Thyroid gland (tissue), 4 donors: ENCODE results near the gene ZNF384. TPM values are rescaled to one million over a fixed set of nuclear protein-coding genes. Genes with fewer than 3 reads are reported as not detected.

ENCODE experiments used
- DNase-seq, 2 donors: peaks; one replicate each; pipeline ENCODE4 v3.0.0-alpha.2; 2019
- H3K27ac ChIP-seq, 3 donors: fragments of 200-600 bp; sonication (generic); 1 replicate in 2 of 3; 2 replicates in 1 of 3; pipeline ENCODE4 v1.5.1; 2016 to 2019; ENCODE audit warnings: mild to moderate bottlenecking in 1 of 3, moderate library complexity in 1 of 3
- H3K27me3 ChIP-seq: fragments of 200-600 bp; sonication (generic); one replicate; pipeline ENCODE4 v1.5.1; 2019
- H3K36me3 ChIP-seq, 2 donors: fragments of 200-600 bp; sonication (generic); one replicate each; pipeline ENCODE4 v1.5.1; 2016 to 2019
- H3K4me1 ChIP-seq, 2 donors: fragments of 200-600 bp; sonication (generic); one replicate each; pipeline ENCODE4 v1.5.1; 2017 to 2019
- H3K4me3 ChIP-seq, 3 donors: fragments of 200-600 bp; sonication (generic); replicated peaks in 1 of 3; 1 replicate in 2 of 3; 2 replicates in 1 of 3; pipeline ENCODE4 v1.5.1; 2016; ENCODE audit warnings: mild to moderate bottlenecking in 1 of 3
- H3K9me3 ChIP-seq: fragments of 200-600 bp; sonication (generic); one replicate; pipeline ENCODE4 v1.5.1; 2017
- POLR2A ChIP-seq, 2 donors: fragments of 450-650 bp; IDR thresholded peaks; one replicate each; pipeline ENCODE4 v1.6.1; 2017; ENCODE audit warnings: antibody characterized with exemption in 2 of 2, mild to moderate bottlenecking in 2 of 2, moderate library complexity in 1 of 2
- WGBS, 2 donors: methylation state at CpG; one replicate each; pipeline ENCODE4 v1.1.5; 2017; 5-methylcytosine and 5-hydroxymethylcytosine counted together
- intact Hi-C: fragments of 100-400 bp; cut with DNase I; formaldehyde crosslinking; loops from one replicate; pipeline ENCODE4 v1.15.1; 2023
- total RNA-seq, 4 donors: library from RNA; depleted of rRNA; stranded (reverse); fragments of >200 nt; gene quantifications; one replicate each; pipeline ENCODE4 v1.2.3, GENCODE V29; 2016
- TF ChIP-seq, protein P1 (sequence below), 6 experiments: fragments of 200-600 bp in 3 of 6; fragments of 450-650 bp in 3 of 6; sonication (generic) in 3 of 6; IDR thresholded peaks; one replicate each; pipeline ENCODE4 v1.5.1; 2016 to 2019; ENCODE audit warnings: antibody characterized with exemption in 6 of 6, mild to moderate bottlenecking in 2 of 6, inconsistent platforms in 1 of 6, moderate library complexity in 1 of 6

ZNF384 gene
- total RNA-seq, 4 donors from 2014 or later: 41.9 to 72.8 (median 53.1) TPM

DNA sequence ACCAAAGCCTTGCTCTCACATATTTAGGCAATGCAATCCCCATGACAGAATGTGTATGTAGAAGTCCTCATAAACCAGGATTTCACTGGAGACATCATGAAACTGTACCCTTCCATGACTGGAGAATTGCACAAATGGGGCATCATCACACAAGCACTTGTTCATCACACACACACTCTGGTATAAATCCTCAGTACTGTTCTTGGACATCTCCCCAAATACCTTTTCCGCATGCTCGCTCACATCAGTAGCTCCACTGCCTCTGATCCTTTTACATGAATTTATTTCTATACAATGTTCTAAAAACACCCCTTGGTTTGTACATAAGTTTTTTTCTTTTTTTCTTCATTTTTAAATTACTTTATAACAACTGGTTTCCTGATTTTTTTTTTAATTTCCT, 23.0 kb downstream of the ZNF384 start:
- Histone ChIP-seq H3K36me3 (peaks cover 41 to 45% of the 10 kb centered on the region in 2 donors), H3K27me3 (no peaks in the 10 kb centered on the region), H3K4me1 (peaks cover 9 to 10% of the 10 kb centered on the region in 2 donors), H3K27ac (no peak overlapping the region), H3K9me3 (no peaks in the 10 kb centered on the region), H3K4me3 (no peak overlapping the region)
- no peak for DNase-seq
- intact Hi-C loops: loop anchor here (10.0 kb wide), 1 partner anchor 59 kb away; the partner anchor contains the start of gene COPS7A
- TF ChIP-seq POLR2A (IDR thresholded peaks at IDR 0.05): no peak
- TF ChIP-seq, protein P1, sequence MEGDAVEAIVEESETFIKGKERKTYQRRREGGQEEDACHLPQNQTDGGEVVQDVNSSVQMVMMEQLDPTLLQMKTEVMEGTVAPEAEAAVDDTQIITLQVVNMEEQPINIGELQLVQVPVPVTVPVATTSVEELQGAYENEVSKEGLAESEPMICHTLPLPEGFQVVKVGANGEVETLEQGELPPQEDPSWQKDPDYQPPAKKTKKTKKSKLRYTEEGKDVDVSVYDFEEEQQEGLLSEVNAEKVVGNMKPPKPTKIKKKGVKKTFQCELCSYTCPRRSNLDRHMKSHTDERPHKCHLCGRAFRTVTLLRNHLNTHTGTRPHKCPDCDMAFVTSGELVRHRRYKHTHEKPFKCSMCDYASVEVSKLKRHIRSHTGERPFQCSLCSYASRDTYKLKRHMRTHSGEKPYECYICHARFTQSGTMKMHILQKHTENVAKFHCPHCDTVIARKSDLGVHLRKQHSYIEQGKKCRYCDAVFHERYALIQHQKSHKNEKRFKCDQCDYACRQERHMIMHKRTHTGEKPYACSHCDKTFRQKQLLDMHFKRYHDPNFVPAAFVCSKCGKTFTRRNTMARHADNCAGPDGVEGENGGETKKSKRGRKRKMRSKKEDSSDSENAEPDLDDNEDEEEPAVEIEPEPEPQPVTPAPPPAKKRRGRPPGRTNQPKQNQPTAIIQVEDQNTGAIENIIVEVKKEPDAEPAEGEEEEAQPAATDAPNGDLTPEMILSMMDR (IDR thresholded peaks at IDR 0.05): no peak
- WGBS, 2 donors: 93 to 95% methylated on average over 2 of the region's 2 CpGs

DNA sequence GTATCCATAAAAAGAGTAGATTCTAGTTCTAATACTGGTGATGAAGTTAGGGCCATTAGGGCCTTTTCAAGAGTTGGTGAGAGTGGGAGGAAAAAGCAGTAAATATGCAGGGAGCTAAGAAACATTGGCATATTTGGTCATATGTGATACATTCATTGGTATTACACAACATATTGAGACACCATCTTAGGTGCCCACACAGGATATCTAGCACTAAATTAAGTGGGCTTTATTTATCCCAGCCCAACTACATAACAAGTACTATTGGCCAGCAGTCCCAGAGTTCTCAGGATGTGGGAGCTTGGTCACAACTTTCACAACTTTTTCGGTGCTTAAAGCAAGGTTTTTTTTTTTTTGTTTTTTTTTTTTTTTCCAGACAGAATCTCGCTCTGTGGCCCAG, 24.3 kb downstream of the ZNF384 start:
- Histone ChIP-seq H3K27me3 (no peaks in the 10 kb centered on the region), H3K36me3 (peaks cover 28 to 32% of the 10 kb centered on the region in 2 donors), H3K4me1 (peaks cover 9 to 10% of the 10 kb centered on the region in 2 donors), H3K27ac (no peak overlapping the region), H3K4me3 (no peak overlapping the region), H3K9me3 (no peaks in the 10 kb centered on the region)
- no peak for DNase-seq
- intact Hi-C loops: loop anchor here (10.0 kb wide), 1 partner anchor 60 kb away; the partner anchor contains the start of gene COPS7A
- no peak for TF ChIP-seq POLR2A (IDR thresholded peaks at IDR 0.05)
- TF ChIP-seq, protein P1 (IDR thresholded peaks at IDR 0.05): no peak
- 87 to 91% methylated on average over 2 of the region's 2 CpGs for WGBS, 2 donors

DNA sequence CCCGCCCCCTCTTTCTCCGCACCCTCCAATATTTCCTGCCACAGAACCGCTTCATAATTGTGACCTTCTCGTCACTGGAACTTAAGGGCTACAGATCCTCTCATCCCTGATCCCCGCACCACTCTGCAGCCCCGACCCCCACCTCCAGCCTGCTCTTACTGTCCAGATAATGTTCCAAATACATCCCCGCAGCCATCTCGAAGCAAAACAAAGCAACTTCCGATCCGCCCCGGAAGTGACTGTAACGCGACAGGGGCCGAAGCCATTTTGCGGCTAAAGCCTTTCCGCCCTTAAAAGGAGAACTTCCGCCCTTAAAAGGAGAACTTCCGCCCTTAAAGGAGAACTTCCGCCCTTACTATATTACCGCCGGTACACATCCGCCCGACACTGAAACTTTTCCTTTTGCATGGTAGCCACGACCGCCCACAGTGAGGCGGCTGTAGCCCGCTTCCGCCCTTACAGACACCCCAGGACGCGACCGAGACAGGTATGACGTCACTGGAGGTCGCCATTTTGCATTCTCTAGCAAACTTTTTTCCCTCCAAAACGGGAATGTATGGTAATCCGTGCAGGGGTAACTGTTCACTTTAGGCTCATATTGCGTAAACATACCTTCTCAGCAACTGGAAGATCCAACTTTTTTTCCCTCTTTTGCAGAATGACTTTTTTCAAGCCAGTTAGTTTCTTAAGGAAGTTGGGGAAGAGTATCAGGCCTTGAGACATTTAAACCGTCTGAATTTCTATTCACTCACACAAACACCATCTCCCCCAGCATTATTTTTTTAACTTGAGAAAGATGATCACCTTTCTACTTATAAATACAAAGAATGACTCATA, 26.1 kb downstream of the ZNF384 start, which contains the start of gene ING4:
Gene ING4 (minus strand): TSS at position 214 of the 837 bp plus-strand sequence. CDS start 18 bp downstream, at position 196.
- TF ChIP-seq, protein P1 (IDR thresholded peaks at IDR 0.05): no peak
- peak in 1 of 2 donors; percentile 45 for TF ChIP-seq POLR2A (IDR thresholded peaks at IDR 0.05)
- intact Hi-C loops: loop anchor here (10.0 kb wide), 1 partner anchor 62 kb away; the partner anchor contains the start of gene COPS7A

DNA sequence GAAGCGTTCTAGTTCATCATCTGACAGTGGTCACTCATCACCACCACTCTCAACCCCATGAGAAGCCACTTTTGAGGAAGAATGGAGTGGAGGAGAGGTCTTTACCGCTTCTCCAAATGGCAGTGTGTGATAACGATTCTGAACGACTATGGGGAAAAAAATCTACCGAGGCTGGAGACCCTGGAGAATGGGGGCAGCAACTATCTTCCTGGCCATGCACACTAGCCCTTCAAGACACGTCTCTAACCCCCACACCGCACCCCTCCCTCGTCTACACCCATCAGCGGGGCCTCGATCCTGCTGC, 26.6 kb downstream of the ZNF384 start:
- intact Hi-C loops: loop anchor here (10.0 kb wide), 1 partner anchor 62 kb away; the partner anchor contains the start of gene COPS7A
- Histone ChIP-seq H3K4me1 (peaks cover 9 to 10% of the 10 kb centered on the region in 2 donors), H3K9me3 (no peaks in the 10 kb centered on the region), H3K27ac (peak overlapping the region; percentile 24 to 71 (median 41)), H3K27me3 (no peaks in the 10 kb centered on the region), H3K36me3 (peaks cover 8 to 12% of the 10 kb centered on the region in 2 donors), H3K4me3 (peak overlapping the region; percentile 30 to 61 (median 51))
- TF ChIP-seq POLR2A (IDR thresholded peaks at IDR 0.05): no peak
- TF ChIP-seq, protein P1 (IDR thresholded peaks at IDR 0.05): no peak
- WGBS, 2 donors: 2 to 6% methylated on average over 10 of the region's 10 CpGs
- DNase-seq: no peak

More for the DNA sequence above, 26.1 kb downstream of the ZNF384 start, which contains the start of gene ING4:
- H3K27me3 ChIP-seq: no peaks in the 10 kb centered on the region
- H3K9me3 ChIP-seq: no peaks in the 10 kb centered on the region
- WGBS, 2 donors: 2 to 3% methylated on average over 37 of the region's 37 CpGs
- H3K4me1 ChIP-seq: peaks cover 9 to 10% of the 10 kb centered on the region in 2 donors
- H3K36me3 ChIP-seq: peaks cover 14 to 15% of the 10 kb centered on the region in 2 donors
- DNase-seq: peak; percentile 98 to 99
- H3K27ac ChIP-seq: peak within 1 kb of the TSS; percentile 41 to 71 (median 48)
- H3K4me3 ChIP-seq: peak within 1 kb of the TSS; percentile 30 to 61 (median 51)

DNA sequence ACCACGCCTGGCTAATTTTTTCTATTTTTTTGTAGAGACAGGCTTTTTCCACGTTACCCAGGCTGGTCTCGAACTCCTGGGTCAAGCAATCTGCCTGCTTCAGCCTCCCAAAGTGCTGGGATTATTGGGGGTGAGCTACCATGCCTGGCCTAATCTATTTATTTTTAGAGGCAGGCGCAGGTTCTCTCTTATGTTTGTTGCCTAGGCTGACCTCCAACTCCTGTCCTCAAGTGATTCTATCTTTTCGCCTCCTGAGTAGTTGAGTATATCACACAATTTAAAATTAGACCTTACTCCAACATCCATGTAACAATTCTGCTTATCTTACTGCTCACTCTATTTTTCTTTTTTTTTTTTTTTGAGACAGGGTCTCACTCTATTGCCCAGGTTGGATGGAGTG, 35.2 kb downstream of the ZNF384 start:
- Histone ChIP-seq H3K36me3 (peaks cover 44 to 55% of the 10 kb centered on the region in 2 donors), H3K9me3 (no peaks in the 10 kb centered on the region), H3K4me1 (no peaks in the 10 kb centered on the region), H3K27me3 (no peaks in the 10 kb centered on the region), H3K4me3 (no peak overlapping the region), H3K27ac (no peak overlapping the region)
- 92 to 99% methylated on average over 5 of the region's 5 CpGs for WGBS, 2 donors
- DNase-seq: no peak
- intact Hi-C loops: loop anchor here (5.0 kb wide), 1 partner anchor 43 kb away; no protein-coding TSS in a partner anchor
- TF ChIP-seq, protein P1 (IDR thresholded peaks at IDR 0.05): no peak
- no peak for TF ChIP-seq POLR2A (IDR thresholded peaks at IDR 0.05)
